GM19467 (cell line): ENCODE data around the gene ABHD4.
"Not testable (repeated sequence)": the region's sequence is repeated elsewhere in the genome, so short reads cannot be mapped to it uniquely, and the experiment has no call there.

Experiments used
- ATAC-seq: cut with Tn5 transposase; IDR thresholded peaks from one replicate; pipeline ENCODE4 v1.9.1; 2021; ENCODE audit warnings: mild to moderate bottlenecking, moderate library complexity; ENCODE audit not compliant: unreplicated experiment

The ABHD4 gene

GRCh38 chr14:22561661-22562579 is 36.2 kb upstream of the ABHD4 start:
- no peak for ATAC-seq

GRCh38 chr14:22563987-22564386 is 34.1 kb upstream of the ABHD4 start:
- ATAC-seq, result no peak

DNA sequence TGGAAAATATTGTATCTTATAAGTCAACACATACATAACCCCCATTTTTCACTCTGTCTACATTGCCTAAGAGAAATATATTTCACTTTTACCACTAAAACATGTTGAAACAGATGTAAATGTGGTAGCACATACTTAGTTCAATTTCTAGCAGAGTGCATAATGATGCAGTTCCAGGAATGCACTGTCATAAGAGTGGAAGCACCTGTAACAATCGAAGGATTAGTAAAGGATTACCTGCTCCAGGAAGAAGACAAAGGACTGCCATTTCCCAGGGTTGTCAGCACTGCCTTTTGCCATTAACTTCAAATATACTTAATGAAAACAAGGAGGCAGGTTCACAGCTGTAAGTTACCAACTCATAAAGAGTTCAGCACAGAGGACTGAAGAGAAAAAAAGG is 33.6 kb upstream of the ABHD4 start:
- ATAC-seq, result no peak

DNA sequence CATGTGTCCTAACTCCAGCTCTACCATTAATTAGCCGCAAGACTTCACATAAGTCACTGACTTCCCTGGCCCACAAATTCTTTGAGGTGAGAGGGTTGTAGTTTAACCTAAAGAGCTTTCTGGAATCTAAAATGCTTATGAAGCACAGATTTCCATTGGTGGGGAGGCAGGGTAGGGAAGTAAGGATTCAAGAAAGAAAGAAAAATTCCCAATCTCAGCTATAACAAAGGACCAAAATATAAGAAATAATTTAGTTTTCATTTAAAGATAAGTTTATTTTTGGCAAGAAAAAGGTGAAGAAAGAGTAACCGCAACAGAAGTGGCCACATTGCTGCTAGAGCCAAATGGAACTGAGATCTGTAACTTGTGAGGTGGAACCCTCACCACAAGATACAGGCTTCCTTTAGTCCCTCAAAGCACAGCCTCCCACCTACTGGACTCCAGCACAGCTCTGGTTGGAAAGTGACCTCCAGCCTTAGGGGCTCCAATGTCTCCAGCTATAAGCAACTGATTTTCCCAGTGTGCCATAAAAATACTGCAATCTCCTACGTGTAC is 32.6 kb upstream of the ABHD4 start:
- ATAC-seq, result no peak

- not testable (repeated sequence) for ATAC-seq
Observed at GRCh38 chr14:22566266-22566665, 31.8 kb upstream of the ABHD4 start.

DNA sequence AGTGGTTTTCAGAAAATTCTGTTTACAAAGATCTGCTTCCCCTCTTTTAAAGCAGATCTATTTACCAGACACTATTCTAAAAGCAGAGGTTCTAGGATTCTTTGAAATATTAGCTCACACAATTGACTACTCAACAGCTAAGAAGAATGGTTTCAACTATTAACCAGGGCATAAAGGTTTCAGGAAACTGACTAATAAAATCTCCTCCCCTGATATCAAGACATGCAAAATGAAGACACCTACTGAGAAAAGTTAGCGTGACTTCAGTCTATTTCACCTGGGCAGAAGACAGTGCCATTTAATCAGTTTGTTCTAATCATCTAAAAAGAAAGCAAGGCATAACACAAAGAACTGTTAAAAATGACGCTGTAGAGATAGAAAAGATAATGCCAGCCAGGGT is 31.3 kb upstream of the ABHD4 start:
- no peak for ATAC-seq

- ATAC-seq, result no peak
Observed at GRCh38 chr14:22567437-22567836, 30.7 kb upstream of the ABHD4 start.

DNA sequence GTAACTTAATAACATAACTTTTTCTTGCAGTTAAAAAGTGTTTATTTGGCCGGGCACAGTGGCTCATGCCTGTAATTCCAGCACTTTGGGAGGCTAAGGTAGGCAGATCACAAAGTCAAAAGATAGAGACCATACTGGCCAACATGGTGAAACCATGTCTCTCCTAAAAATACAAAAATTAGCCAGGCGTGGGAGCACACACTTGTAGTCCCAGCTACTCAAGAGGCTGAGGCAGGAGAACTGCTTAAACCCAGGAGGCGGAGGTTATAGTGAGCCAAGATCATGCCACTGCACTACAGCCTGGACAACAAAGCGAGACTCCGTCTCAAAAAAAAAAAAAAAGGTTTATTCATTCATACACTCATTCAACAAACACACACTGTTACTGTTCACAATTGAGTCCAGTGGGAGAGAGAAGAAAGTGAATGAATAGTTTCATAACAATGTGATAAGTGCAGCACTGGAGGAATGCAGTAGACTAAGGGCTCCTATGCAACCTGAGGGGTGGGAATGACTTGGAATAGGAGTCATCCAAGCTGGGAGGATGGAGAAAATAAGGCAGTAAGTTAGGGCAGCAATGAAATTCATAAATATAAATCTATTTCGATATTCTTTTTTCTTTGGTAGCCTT is 28.9 kb upstream of the ABHD4 start:
- ATAC-seq, result no peak

DNA sequence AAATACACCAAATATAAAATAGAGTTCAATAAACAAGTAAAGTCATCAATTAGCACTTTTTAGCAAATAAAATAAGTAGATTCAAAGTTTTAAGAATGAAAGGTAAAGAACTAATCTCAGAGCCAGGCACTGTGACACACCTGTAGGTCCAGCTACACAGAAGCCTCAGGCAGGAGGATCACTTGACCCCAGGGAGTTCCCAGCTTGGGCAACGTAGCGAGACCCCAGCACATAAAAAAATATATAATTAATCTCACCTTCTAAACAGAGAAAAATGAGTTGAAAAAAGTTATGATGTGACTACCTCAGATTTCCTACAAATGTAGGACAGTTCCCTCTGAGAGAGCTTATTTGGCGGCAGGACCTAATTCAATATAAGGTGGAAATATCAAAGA is 28.4 kb upstream of the ABHD4 start:
- ATAC-seq, result no peak

DNA sequence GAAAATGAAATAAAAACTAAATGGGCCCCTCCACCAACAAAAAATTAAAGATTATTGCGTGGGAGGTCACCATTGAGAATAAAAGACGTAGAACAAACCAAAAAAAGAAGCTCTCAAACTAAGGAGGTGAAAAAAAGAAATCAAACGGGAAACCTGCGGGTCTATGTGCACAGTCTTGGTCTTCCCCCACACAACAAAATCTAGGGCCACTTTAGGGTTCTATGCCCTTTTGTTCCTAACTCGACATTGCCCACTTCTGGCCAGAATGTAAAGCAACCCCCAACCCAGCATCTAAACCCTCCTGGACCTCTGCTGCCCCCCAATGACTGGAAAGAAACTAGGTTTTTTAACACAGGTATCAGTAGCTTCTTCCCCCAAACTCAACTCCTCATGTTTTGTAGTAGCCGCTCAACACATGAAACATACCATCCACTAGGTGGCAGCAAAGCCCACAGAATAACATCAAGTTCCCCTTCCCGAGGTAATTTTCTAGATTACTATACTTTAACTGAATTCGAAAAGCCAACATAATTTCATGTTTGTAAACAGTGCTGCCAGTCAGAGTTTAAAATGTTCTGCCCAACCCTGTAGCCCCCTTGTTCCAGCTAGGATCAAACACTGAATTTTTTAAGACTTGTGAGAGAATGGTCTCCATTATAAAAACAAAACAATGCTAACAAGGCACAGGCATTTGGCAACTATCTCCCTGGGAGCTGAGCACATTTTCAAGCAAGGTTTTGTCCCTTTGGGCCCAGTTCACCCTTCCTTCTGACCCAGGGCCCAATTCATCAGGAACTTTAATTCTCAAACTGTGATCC is 27.8 kb upstream of the ABHD4 start:
- ATAC-seq, result peak; percentile 69

- no peak for ATAC-seq
Observed at GRCh38 chr14:22572562-22573058, 25.5 kb upstream of the ABHD4 start.

GRCh38 chr14:22573804-22574203 is 24.3 kb upstream of the ABHD4 start:
- ATAC-seq, result no peak

GRCh38 chr14:22577334-22577908 is 20.7 kb upstream of the ABHD4 start:
- ATAC-seq, result no peak

DNA sequence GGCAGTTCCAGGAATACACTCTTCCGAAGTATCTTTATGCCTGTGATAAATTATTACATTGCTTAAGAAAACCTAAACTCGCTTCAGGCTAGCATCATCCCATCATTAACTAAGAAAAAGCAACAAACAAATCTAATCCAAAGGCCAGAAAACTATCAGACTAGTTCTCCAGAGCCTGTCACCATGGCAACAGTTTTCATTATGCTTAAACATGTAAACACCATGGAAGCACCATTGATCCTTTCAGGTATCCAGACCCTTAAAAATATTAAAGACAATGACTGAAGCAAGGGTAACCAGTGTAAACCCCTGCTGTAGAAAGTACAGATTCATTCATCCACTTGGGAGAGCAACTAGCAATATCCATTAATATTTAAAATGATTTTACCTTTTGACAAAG is 18.9 kb upstream of the ABHD4 start:
- ATAC-seq, result no peak

- ATAC-seq, result no peak
Observed at GRCh38 chr14:22579881-22580280, 18.2 kb upstream of the ABHD4 start.

DNA sequence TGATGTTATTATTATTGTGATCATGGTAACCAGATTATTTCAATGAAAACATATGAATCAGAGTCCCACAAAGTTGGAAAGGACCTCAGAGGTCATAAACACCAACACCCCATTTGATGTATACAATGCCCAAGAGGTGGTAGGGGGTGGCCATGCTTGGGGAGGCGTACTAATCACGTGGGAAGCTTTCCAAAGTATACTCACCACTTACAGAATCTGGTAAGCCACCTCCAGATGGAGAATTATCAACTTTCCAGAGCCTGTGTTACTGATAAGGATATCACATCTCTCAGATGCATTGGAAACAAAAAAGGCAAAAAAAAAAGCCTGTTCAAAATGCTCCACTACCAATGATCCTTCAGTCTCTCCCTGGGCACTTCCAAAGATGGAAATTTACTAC is 17.5 kb upstream of the ABHD4 start:
- no peak for ATAC-seq

DNA sequence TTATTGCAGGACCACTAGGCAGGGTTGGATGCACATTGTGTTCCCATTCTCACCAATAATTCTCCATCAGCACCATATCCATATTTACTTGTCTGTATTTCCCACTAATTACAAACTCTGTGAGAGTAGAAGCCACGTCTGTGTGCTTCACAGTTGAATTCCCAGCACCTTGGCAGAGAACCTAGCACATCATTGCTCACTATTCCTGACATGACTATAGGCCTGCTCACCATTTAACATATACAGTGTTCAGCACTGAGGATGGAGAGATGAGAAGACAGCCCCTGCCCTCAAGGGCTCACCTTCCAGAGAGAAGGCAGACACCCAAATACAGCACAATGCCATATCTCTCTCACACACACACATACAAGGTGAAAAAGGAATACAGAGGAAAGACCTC is 14.1 kb upstream of the ABHD4 start:
- ATAC-seq, result no peak

- ATAC-seq, result no peak
Observed at GRCh38 chr14:22587247-22587646, 10.9 kb upstream of the ABHD4 start.

GRCh38 chr14:22587677-22588422 is 10.2 kb upstream of the ABHD4 start:
- ATAC-seq, result not testable (repeated sequence)

DNA sequence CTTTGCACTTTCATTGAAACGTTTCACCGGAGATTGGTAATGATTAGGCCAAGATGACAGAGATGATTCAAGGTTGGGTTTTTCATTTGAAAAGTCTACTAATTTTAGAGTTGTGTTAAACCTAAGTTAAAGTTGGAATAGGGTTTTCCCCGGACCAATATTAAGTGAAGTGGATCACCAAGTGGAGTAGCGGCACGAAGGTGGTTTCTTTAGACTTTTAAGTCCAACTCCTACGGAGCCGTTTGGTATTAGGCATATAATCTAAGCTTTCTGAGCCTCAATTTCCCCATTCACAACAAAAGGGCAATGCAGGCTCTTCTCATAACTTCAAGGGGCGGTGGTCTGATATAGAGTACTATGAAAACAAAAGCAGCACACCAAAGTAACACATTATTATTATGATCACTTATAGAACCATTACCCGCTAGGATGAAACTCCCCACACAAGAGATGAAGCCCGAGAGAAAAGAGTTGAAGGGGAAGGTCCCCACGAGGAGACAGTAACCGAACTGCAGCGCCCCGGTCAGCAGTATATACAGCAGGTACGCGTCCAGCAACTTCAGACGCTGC is 9.5 kb upstream of the ABHD4 start:
- no peak for ATAC-seq
